GM19468 (cell line): ENCODE measurements around the gene FCER1G.

Experiments
- ATAC-seq: cut with Tn5 transposase; IDR thresholded peaks from one replicate; pipeline ENCODE4 v1.9.1; 2021; ENCODE audit warnings: mild to moderate bottlenecking, moderate library complexity, moderate number of reproducible peaks; ENCODE audit not compliant: unreplicated experiment; ENCODE audit errors: extremely low read depth

Gene FCER1G

GRCh38 chr1:161215076-161215475 lies at the start of gene FCER1G:
Gene FCER1G, plus strand, starts transcription at chr1:161215295. Its CDS starts 27 bp downstream, at chr1:161215322.
- ATAC-seq, result no peak

GRCh38 chr1:161165742-161166668 lies 49.1 kb upstream of the FCER1G start, which contains the start of gene PPOX:
Gene PPOX, plus strand, starts transcription at chr1:161166426. Its CDS starts 422 bp downstream, at chr1:161166848.
- peak; percentile 94 for ATAC-seq

GRCh38 chr1:161166669-161167548 lies 48.2 kb upstream of the FCER1G start:
- ATAC-seq, result no peak

GRCh38 chr1:161168906-161169305 lies 46.2 kb upstream of the FCER1G start:
- ATAC-seq, result no peak

- ATAC-seq, result no peak
Observed at GRCh38 chr1:161171191-161171590, 43.9 kb upstream of the FCER1G start.

GRCh38 chr1:161171696-161172095 lies 43.4 kb upstream of the FCER1G start:
- no peak for ATAC-seq

GRCh38 chr1:161172349-161172748 lies 42.7 kb upstream of the FCER1G start:
- no peak for ATAC-seq

- no peak for ATAC-seq
Observed at GRCh38 chr1:161172776-161173376, 42.2 kb upstream of the FCER1G start.

- ATAC-seq, result no peak
Observed at GRCh38 chr1:161173711-161174110, 41.4 kb upstream of the FCER1G start.

GRCh38 chr1:161174911-161175310 lies 40.2 kb upstream of the FCER1G start:
- ATAC-seq, result no peak

GRCh38 chr1:161175771-161176453 lies 39.2 kb upstream of the FCER1G start:
- ATAC-seq, result no peak

GRCh38 chr1:161176468-161177111 lies 38.5 kb upstream of the FCER1G start:
- no peak for ATAC-seq

- no peak for ATAC-seq
Observed at GRCh38 chr1:161177112-161177935, 37.8 kb upstream of the FCER1G start, which contains the start of gene B4GALT3. Gene B4GALT3, minus strand, starts transcription at chr1:161177507. Its CDS starts 1,447 bp downstream, at chr1:161176060.

GRCh38 chr1:161177936-161178244 lies 37.2 kb upstream of the FCER1G start:
- no peak for ATAC-seq

GRCh38 chr1:161179698-161180097 lies 35.4 kb upstream of the FCER1G start:
- ATAC-seq, result no peak

GRCh38 chr1:161180639-161181038 lies 34.5 kb upstream of the FCER1G start:
- ATAC-seq, result no peak

- no peak for ATAC-seq
Observed at GRCh38 chr1:161182214-161182613, 32.9 kb upstream of the FCER1G start.

- no peak for ATAC-seq
Observed at GRCh38 chr1:161185282-161185682, 29.8 kb upstream of the FCER1G start.
